Measurements from ENCODE around the gene CRHBP.
"Not testable (repeated sequence)": the region's sequence is repeated elsewhere in the genome, so short reads cannot be mapped to it uniquely, and the experiment has no call there.

CRHBP gene

GRCh38 chr5:76941442-76941841, 11.4 kb upstream of the CRHBP start:
- DNase-seq (ENCODE audit: extremely low read depth, insufficient read length), result no peak
- Histone ChIP-seq H3K36me3 (ENCODE audit: control insufficient read depth, insufficient read depth, low read length) (no peaks in the 10 kb centered on the region), H3K4me3 (replicated peaks; ENCODE audit: low read depth, low read length) (no peak overlapping the region)

GRCh38 chr5:76942581-76942980, 10.3 kb upstream of the CRHBP start:
- no peaks in the 10 kb centered on the region for H3K36me3 ChIP-seq (ENCODE audit: control insufficient read depth, insufficient read depth, low read length)
- H3K4me3 ChIP-seq (replicated peaks; ENCODE audit: low read depth, low read length), result no peak overlapping the region
- no peaks in the 10 kb centered on the region; the same call in 1 of the 2 replicates for H3K27me3 ChIP-seq (replicated peaks; ENCODE audit: control insufficient read depth, insufficient read depth, low read length)
- TF ChIP-seq CTCF (IDR thresholded peaks at IDR 0.05; ENCODE audit: insufficient read depth, low read length, poor library complexity, severe bottlenecking), result no peak
- DNase-seq (ENCODE audit: extremely low read depth, insufficient read length), result no peak

More at GRCh38 chr5:76941442-76941841, 11.4 kb upstream of the CRHBP start:
- H3K27me3 ChIP-seq (replicated peaks; ENCODE audit: control insufficient read depth, insufficient read depth, low read length), result no peaks in the 10 kb centered on the region; the same call in 1 of the 2 replicates
- no peak for TF ChIP-seq CTCF (IDR thresholded peaks at IDR 0.05; ENCODE audit: insufficient read depth, low read length, poor library complexity, severe bottlenecking)

GRCh38 chr5:76943006-76943405, 9.8 kb upstream of the CRHBP start:
- DNase-seq (ENCODE audit: extremely low read depth, insufficient read length), result no peak
- H3K27me3 ChIP-seq (replicated peaks; ENCODE audit: control insufficient read depth, insufficient read depth, low read length), result no peaks in the 10 kb centered on the region; the same call in 1 of the 2 replicates
- H3K4me3 ChIP-seq (replicated peaks; ENCODE audit: low read depth, low read length), result no peak overlapping the region
- TF ChIP-seq CTCF (IDR thresholded peaks at IDR 0.05; ENCODE audit: insufficient read depth, low read length, poor library complexity, severe bottlenecking), result no peak
- H3K36me3 ChIP-seq (ENCODE audit: control insufficient read depth, insufficient read depth, low read length), result no peaks in the 10 kb centered on the region

- Histone ChIP-seq H3K27me3 (replicated peaks; ENCODE audit: control insufficient read depth, insufficient read depth, low read length) (no peaks in the 10 kb centered on the region; the same call in 1 of the 2 replicates), H3K4me3 (replicated peaks; ENCODE audit: low read depth, low read length) (no peak overlapping the region), H3K36me3 (ENCODE audit: control insufficient read depth, insufficient read depth, low read length) (no peaks in the 10 kb centered on the region)
- TF ChIP-seq CTCF (IDR thresholded peaks at IDR 0.05; ENCODE audit: insufficient read depth, low read length, poor library complexity, severe bottlenecking), result no peak
- no peak for DNase-seq (ENCODE audit: extremely low read depth, insufficient read length)
Measured at GRCh38 chr5:76944638-76945037, 8.2 kb upstream of the CRHBP start.

GRCh38 chr5:76945238-76945637, 7.6 kb upstream of the CRHBP start:
- H3K4me3 ChIP-seq (replicated peaks; ENCODE audit: low read depth, low read length); H3K36me3 ChIP-seq (ENCODE audit: control insufficient read depth, insufficient read depth, low read length); DNase-seq (ENCODE audit: extremely low read depth, insufficient read length); H3K27me3 ChIP-seq (replicated peaks; ENCODE audit: control insufficient read depth, insufficient read depth, low read length): not testable (repeated sequence)

GRCh38 chr5:76946090-76946489, 6.8 kb upstream of the CRHBP start:
- no peaks in the 10 kb centered on the region for H3K36me3 ChIP-seq (ENCODE audit: control insufficient read depth, insufficient read depth, low read length)
- no peak for TF ChIP-seq CTCF (IDR thresholded peaks at IDR 0.05; ENCODE audit: insufficient read depth, low read length, poor library complexity, severe bottlenecking)
- no peaks in the 10 kb centered on the region; the same call in 1 of the 2 replicates for H3K27me3 ChIP-seq (replicated peaks; ENCODE audit: control insufficient read depth, insufficient read depth, low read length)
- no peak for DNase-seq (ENCODE audit: extremely low read depth, insufficient read length)
- H3K4me3 ChIP-seq (replicated peaks; ENCODE audit: low read depth, low read length), result no peak overlapping the region

All from GM06990 (cell line).